Mesodermal cell (in vitro differentiated cells): ENCODE measurements around the gene C11orf21.

Experiments
- H3K27ac ChIP-seq: 2 replicates; pipeline ENCODE4 v1.7.0; 2013; ENCODE audit warnings: mild to moderate bottlenecking, low read depth, low read length, moderate library complexity; ENCODE audit not compliant: severe bottlenecking
- H3K36me3 ChIP-seq: 2 replicates; pipeline ENCODE4 v1.7.1; 2013; ENCODE audit warnings: mild to moderate bottlenecking, low read length, moderate library complexity; ENCODE audit not compliant: control insufficient read depth, insufficient read depth
- H3K4me1 ChIP-seq: one replicate; pipeline ENCODE4 v1.7.1; 2013; ENCODE audit warnings: mild to moderate bottlenecking, low read length; ENCODE audit not compliant: insufficient read depth, control insufficient read depth, poor library complexity, severe bottlenecking
- H3K4me3 ChIP-seq: 2 replicates; pipeline ENCODE4 v1.7.0; 2013; ENCODE audit warnings: low read length, control low read depth, mild to moderate bottlenecking; ENCODE audit not compliant: insufficient read depth, poor library complexity, severe bottlenecking; ENCODE audit errors: extremely low read depth
- H3K9me3 ChIP-seq: 2 replicates; pipeline ENCODE4 v1.7.1; 2013; ENCODE audit warnings: mild to moderate bottlenecking, low read length, moderate library complexity; ENCODE audit not compliant: control insufficient read depth
- WGBS, 2 experiments: methylation state at CpG; one replicate each; pipeline ENCODE4 v1.1.5; 2013; ENCODE audit warnings: missing lambda C conversion rate in 2 of 2; ENCODE audit not compliant: insufficient coverage in 2 of 2; 5-methylcytosine and 5-hydroxymethylcytosine counted together

Gene C11orf21

GRCh38 chr11:2300290-2300935, 1.3 kb downstream of the C11orf21 start:
- no peaks in the 10 kb centered on the region for H3K9me3 ChIP-seq
- WGBS, 2 experiments = 90 to 95% methylated on average over 14 to 16 of the region's 19 CpGs
- no peak overlapping the region for H3K4me3 ChIP-seq
- H3K4me1 ChIP-seq = peaks cover 4% of the 10 kb centered on the region
- H3K27ac ChIP-seq = no peak overlapping the region
- no peaks in the 10 kb centered on the region for H3K36me3 ChIP-seq

- no peaks in the 10 kb centered on the region for H3K36me3 ChIP-seq
- H3K27ac ChIP-seq = no peak overlapping the region
- H3K4me3 ChIP-seq = no peak overlapping the region
- peaks cover 4% of the 10 kb centered on the region for H3K4me1 ChIP-seq
- H3K9me3 ChIP-seq = no peaks in the 10 kb centered on the region
- WGBS, 2 experiments = 70 to 78% methylated on average over 2 to 5 of the region's 10 CpGs
Measured at GRCh38 chr11:2299773-2300172, 1.9 kb downstream of the C11orf21 start.

DNA sequence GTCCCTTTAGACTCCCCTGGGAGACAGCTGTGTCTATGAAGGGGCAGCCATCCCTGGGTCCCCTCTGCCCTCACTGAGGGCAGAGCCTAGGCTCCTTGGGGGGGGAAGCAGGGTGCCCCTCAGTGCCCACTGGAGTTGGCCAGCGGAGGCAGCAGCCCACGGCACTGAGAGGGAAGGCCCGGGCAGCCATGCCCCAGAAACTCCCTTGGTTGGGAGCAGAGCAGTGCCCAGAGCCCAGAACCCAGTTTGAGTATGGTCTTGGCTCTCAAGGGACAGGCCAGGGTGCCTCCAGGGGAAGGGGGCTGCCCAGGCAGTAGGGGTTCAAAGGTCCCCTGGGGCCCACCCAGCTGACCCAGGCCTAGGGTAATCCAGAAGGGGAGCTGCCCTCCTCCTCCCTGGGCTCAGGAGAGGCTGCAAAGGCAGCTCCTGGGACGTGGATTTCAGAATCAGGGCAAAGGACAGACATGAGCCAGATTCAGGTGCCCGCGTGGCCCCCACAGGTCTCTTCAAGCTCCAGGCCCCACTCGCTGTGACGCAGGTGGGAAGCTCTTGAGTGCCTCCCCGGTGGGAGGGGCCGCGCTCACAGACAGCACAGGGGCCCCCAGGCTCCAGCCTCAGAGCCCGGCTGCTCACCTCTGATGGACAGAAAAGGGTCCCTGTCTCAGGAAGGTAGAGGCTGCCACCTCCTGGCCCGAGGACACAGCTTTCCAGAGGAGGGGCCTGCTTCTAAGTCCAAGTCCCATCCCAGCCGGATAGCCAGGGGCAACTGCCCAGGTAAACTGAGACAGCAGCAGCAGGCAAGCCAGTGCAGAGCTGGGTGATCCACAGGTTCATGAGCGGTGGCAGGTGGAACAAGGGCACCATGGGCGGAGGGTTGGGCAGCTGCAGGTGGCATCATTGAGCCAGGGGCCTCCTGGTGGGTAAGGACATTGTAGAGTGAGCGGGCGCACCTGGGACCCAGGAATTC, 2.6 kb downstream of the C11orf21 start:
- 57 to 60% methylated on average over 16 of the region's 18 CpGs for WGBS, 2 experiments
- Histone ChIP-seq H3K36me3 (no peaks in the 10 kb centered on the region), H3K9me3 (no peaks in the 10 kb centered on the region)

GRCh38 chr11:2298131-2298794, 3.5 kb downstream of the C11orf21 start:
- Histone ChIP-seq H3K9me3 (no peaks in the 10 kb centered on the region), H3K4me1 (no peaks in the 10 kb centered on the region), H3K27ac (no peak overlapping the region), H3K36me3 (no peaks in the 10 kb centered on the region), H3K4me3 (no peak overlapping the region)
- 84 to 96% methylated on average over 10 to 11 of the region's 14 CpGs for WGBS, 2 experiments

More for the DNA sequence above, 2.6 kb downstream of the C11orf21 start:
- H3K27ac ChIP-seq = no peak overlapping the region
- peaks cover 4% of the 10 kb centered on the region for H3K4me1 ChIP-seq
- H3K4me3 ChIP-seq = no peak overlapping the region

DNA sequence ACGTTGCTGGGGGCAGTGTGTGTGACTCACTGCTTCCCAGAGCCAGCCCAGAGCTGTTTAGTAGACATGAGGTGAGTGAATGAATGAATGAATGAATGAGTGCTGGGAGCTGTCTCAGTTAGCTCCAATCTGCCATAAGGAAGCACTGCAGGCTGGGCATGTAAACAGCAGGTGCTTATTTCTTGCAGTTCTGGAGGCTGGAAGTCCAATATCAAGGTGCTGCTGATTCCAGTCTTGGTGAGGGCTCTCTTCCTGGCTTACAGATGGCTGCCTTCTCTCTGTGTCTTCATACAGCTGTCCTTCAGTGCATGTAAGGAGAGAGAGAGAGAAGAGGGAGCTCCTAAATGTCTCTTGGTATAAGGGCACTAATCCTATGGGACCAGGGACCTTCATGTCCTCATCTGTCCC, 4.1 kb downstream of the C11orf21 start:
- 75% methylated on average over 1 of the region's 1 CpG; no CpG with 5 or more reads in 1 of the 2 experiments for WGBS, 2 experiments
- Histone ChIP-seq H3K27ac (no peak overlapping the region), H3K9me3 (no peaks in the 10 kb centered on the region)

DNA sequence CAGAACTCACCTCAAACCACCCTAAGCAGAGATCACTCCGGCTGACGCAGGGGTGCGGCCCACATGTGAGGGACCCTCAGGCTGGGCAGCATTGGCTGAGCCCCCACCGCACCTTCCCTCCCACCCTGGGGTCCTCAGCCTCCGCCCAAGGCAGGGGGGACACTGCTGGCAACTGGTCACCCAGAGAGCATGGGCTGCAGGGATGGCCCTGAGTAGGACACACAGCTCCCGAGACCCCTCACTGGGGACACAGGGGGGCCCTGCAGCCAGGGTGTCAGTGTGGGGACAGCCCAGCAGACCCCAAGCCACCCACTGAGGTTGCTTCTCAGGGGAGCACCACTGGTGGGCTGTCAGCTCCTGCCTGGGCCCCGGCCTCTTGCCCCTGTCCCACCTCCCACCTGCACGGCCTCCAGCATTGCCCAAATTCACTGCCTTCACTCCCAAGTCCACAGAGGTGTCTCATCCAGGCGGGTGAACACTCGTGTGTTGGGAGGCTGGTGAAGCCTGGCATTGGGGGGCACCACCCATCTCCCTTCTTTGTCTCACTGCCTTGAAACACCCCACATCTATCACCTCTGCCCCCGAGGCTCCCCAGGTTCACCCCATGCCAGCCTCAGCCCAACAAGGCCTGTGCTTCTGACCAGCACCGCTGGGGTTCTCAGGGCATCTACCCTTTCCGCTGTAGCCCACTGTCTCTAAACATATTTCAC, 4.7 kb downstream of the C11orf21 start:
- WGBS, 2 experiments = 84 to 88% methylated on average over 8 of the region's 13 CpGs

More for the DNA sequence above, 4.1 kb downstream of the C11orf21 start:
- no peak overlapping the region for H3K4me3 ChIP-seq
- H3K36me3 ChIP-seq = no peaks in the 10 kb centered on the region
- H3K4me1 ChIP-seq = no peaks in the 10 kb centered on the region

GRCh38 chr11:2295971-2296912, 5.5 kb downstream of the C11orf21 start:
- Histone ChIP-seq H3K4me1 (no peaks in the 10 kb centered on the region), H3K4me3 (no peak overlapping the region), H3K9me3 (no peaks in the 10 kb centered on the region), H3K27ac (no peak overlapping the region), H3K36me3 (no peaks in the 10 kb centered on the region)
- WGBS, 2 experiments = 82 to 87% methylated on average over 14 to 15 of the region's 17 CpGs

More for the DNA sequence above, 4.7 kb downstream of the C11orf21 start:
- no peaks in the 10 kb centered on the region for H3K36me3 ChIP-seq
- H3K4me1 ChIP-seq = no peaks in the 10 kb centered on the region
- no peak overlapping the region for H3K27ac ChIP-seq
- no peaks in the 10 kb centered on the region for H3K9me3 ChIP-seq
- no peak overlapping the region for H3K4me3 ChIP-seq

DNA sequence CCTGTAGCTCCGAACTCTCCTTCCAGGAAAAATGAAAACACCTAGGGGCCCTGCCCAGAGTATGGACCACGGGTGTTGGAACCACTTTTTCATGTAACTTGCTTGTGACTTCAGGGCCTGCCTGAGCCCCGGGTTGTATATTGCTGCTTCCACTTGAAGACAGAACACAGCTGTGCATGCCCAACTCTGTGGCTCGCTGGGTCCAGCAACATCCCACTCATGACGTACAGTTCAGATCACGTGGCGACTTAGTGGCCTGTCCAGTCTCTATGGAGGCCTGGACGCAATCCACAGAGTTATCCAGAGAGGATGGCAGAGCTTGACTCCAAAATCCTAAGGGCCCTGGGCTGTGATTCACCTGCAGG, 6.8 kb downstream of the C11orf21 start:
- H3K36me3 ChIP-seq = no peaks in the 10 kb centered on the region
- no peak overlapping the region for H3K4me3 ChIP-seq
- no peak overlapping the region for H3K27ac ChIP-seq
- H3K9me3 ChIP-seq = no peaks in the 10 kb centered on the region
- WGBS, 2 experiments = 89 to 92% methylated on average over 8 of the region's 8 CpGs
- H3K4me1 ChIP-seq = no peaks in the 10 kb centered on the region

DNA sequence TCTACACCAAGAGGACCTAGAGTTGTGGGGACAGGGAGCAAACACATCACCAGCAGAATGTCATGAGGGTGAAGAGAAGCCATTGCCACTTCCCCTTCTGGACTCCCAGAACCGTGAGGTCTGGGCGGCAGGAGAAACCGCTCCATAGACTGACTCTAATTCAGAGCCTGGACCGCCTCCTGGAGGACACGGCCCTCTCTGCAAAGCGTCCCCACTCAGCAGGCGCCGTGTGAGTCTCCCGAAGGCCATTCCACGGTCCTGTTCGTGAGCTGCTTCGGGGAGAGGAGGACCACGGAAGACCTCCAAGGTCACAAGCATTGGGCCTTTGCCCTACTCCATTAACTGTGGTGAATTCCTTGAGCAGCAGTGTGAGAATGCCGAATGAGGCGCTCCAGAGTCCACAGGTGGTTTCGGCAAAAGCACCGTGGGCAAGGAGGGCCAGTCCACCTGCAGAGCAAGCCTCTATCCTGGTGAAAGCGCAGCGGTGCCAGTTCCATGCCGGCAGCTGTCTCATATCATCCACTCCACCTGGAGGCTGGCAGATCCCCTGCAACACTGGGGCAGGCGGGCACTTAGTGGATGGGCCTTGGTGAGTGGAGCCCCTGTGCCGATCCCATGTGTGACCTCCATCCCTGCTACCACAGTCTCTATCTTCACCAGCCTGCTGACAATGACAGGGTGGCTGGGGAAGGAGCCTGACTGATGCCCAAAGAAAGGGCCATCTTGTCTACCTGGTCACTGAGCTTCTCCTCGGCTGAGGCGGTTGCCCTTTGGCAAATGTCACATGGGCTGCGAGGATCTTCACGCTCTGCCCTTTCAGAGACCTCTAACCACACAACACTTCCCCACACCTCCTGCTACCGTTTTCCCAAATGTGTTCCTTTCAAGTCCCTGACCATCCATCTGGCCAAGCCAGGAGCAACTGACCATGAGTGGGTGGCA, 7.5 kb downstream of the C11orf21 start:
- H3K4me1 ChIP-seq = no peaks in the 10 kb centered on the region
- H3K27ac ChIP-seq = no peak overlapping the region
- WGBS, 2 experiments = 82 to 84% methylated on average over 24 to 25 of the region's 27 CpGs
- H3K9me3 ChIP-seq = no peaks in the 10 kb centered on the region
- H3K36me3 ChIP-seq = no peaks in the 10 kb centered on the region
- no peak overlapping the region for H3K4me3 ChIP-seq
